GM19452 (cell line): ENCODE results near the gene MGP.

Source experiments
- ATAC-seq: cut with Tn5 transposase; IDR thresholded peaks from one replicate; pipeline ENCODE4 v1.9.1; 2021; ENCODE audit not compliant: unreplicated experiment

Gene MGP

DNA sequence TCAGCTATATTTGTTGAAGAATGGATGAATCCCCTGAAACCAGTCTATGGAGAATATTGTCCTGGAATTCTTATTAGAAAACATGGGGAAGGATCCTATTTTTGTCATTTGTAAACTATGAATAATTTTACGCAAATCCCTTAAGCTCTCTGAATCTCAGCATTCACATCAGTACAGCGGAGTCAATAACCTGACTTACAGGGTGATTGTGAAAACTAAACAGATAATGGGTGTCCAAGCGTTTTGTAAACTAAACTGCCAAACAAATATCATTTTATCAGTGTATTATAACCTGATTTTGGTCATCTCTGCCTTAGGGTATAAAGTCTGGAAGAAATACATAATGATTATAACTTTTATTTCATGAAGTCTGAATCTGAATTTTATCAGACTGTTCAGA, 52.3 kb downstream of the MGP start:
- ATAC-seq, result no peak
